K562 (cell line): ENCODE results near the gene PLP2. TPM values are rescaled to one million over a fixed set of nuclear protein-coding genes. Genes with fewer than 3 reads are reported as not detected.

Experiments used
- E2F5 ChIP-seq: sonication (generic); formaldehyde crosslinking; IDR thresholded peaks from 2 replicates; pipeline ENCODE4 v1.8.0; 2022; ENCODE audit warnings: mild to moderate bottlenecking, missing genetic modification reagents
- EWSR1 ChIP-seq: fragments of 450-650 bp; IDR thresholded peaks from 2 replicates; pipeline ENCODE4 v1.6.1; 2018; ENCODE audit warnings: borderline replicate concordance, mild to moderate bottlenecking, low read depth, moderate library complexity; ENCODE audit not compliant: partially characterized antibody
- FOXK2 ChIP-seq, 2 experiments: fragments of 450-650 bp; IDR thresholded peaks in 1 of 2; conservative IDR thresholded peaks in 1 of 2; 2 replicates each; pipeline ENCODE4 v1.6.1; 2016; ENCODE audit warnings: low read depth in 2 of 2, mild to moderate bottlenecking in 1 of 2
- JUND ChIP-seq, 2 experiments: IDR thresholded peaks; 2 replicates in 1 of 2; 3 replicates in 1 of 2; pipeline ENCODE4 v1.6.1; 2011; ENCODE audit warnings: borderline replicate concordance in 2 of 2, low read depth in 2 of 2, low read length in 2 of 2, improper control_type of control experiment in 1 of 2, missing biosample characterization in 1 of 2, missing genetic modification characterization in 1 of 2, missing genetic modification reagents in 1 of 2
- KHSRP ChIP-seq: fragments of 450-650 bp; IDR thresholded peaks from 2 replicates; pipeline ENCODE4 v1.6.1; 2017
- MTA3 ChIP-seq: fragments of 450-650 bp; formaldehyde crosslinking; IDR thresholded peaks from 2 replicates; pipeline ENCODE4 v1.6.1; 2017; ENCODE audit warnings: mild to moderate bottlenecking, borderline replicate concordance
- NFXL1 ChIP-seq: fragments of 450-650 bp; formaldehyde crosslinking; IDR thresholded peaks from 2 replicates; pipeline ENCODE4 v1.4.0; 2021; ENCODE audit warnings: mild to moderate bottlenecking
- NRF1 ChIP-seq, 2 experiments: fragments of 450-650 bp; IDR thresholded peaks in 1 of 2; conservative IDR thresholded peaks in 1 of 2; 2 replicates each; pipeline ENCODE4 v1.6.1; 2014; ENCODE audit warnings: mild to moderate bottlenecking in 2 of 2
- TAL1 ChIP-seq: fragments of 450-650 bp; IDR thresholded peaks from 2 replicates; pipeline ENCODE4 v1.6.1; 2016; ENCODE audit warnings: mild to moderate bottlenecking
- TEAD1 ChIP-seq, 2 experiments: fragments of 450-650 bp in 1 of 2; sonication (generic) in 1 of 2; formaldehyde crosslinking; IDR thresholded peaks; 2 replicates each; pipeline versions ENCODE4 v1.4.0 to v1.8.0; 2020 to 2022; ENCODE audit warnings: mild to moderate bottlenecking in 2 of 2, missing genetic modification reagents in 1 of 2
- ZSCAN32 ChIP-seq: fragments of 450-650 bp; formaldehyde crosslinking; IDR thresholded peaks from 2 replicates; pipeline ENCODE4 v1.4.0; 2020; ENCODE audit warnings: mild to moderate bottlenecking, moderate library complexity
- polyA plus RNA-seq, 8 experiments: library from polyadenylated mRNA; depleted of rRNA in 4 of 8; stranded (reverse) in 5 of 8; unstranded in 3 of 8; fragments of >200 nt; fragmentation: Nextera tagmentation in 2 of 8; fragmentation: Illumina TruSeq in 1 of 8; extraction: Ambion mirVana in 2 of 8; extraction: Trizol in 1 of 8; gene quantifications; 2 replicates each; pipeline versions ENCODE4 v1.2.1 to v1.2.3, GENCODE V29; 2011 to 2014; ENCODE audit warnings: inconsistent platforms in 1 of 8, missing spikeins in 1 of 8
- total RNA-seq, 7 experiments: library from RNA; depleted of rRNA in 6 of 7; stranded (reverse); fragments of >200 nt in 6 of 7; fragmentation: Illumina TruSeq in 2 of 7; extraction: Trizol in 2 of 7; gene quantifications; 2 replicates each; pipeline versions ENCODE4 v1.2.1 to v1.2.3, GENCODE V29; 2011 to 2021; ENCODE audit warnings: low replicate concordance in 1 of 7
- TF ChIP-seq, protein P1 (sequence below): fragments of 450-650 bp; IDR thresholded peaks from 2 replicates; pipeline ENCODE4 v1.6.1; 2016; ENCODE audit warnings: mild to moderate bottlenecking
- TF ChIP-seq, protein P2 (sequence below), 2 experiments: fragments of 450-650 bp in 1 of 2; sonication (generic) in 1 of 2; formaldehyde crosslinking in 1 of 2; IDR thresholded peaks; 2 replicates each; pipeline versions ENCODE4 v1.7.1 to v1.9.0; 2016 to 2022; ENCODE audit warnings: inconsistent platforms in 1 of 2, mild to moderate bottlenecking in 1 of 2, missing genetic modification reagents in 1 of 2

The PLP2 gene
- total and polyA plus RNA-seq, 9 of the 15 experiments (the other 6 are each of a cell fraction or from before 2014, with no cell fraction given) = 34.7 to 236 (median 112) TPM

- peak; percentile 52 to 63; a peak in 2 of 4 replicates for TF ChIP-seq FOXK2 (conservative IDR thresholded peaks at IDR 0.05 in 1 of 2, IDR thresholded peaks at IDR 0.05 in 1 of 2; ENCODE audit: low read depth in 2 of 2)
- peak; percentile 78 for TF ChIP-seq JUND (IDR thresholded peaks at IDR 0.05; ENCODE audit: borderline replicate concordance, low read depth, low read length)
- peak; percentile 52; the same call in 2 of the 3 replicates for TF ChIP-seq JUND (tag; IDR thresholded peaks at IDR 0.05; ENCODE audit: borderline replicate concordance, low read depth, low read length)
- TF ChIP-seq ZSCAN32 = no peak
- TF ChIP-seq TEAD1 (CRISPR knock-in tag; IDR thresholded peaks at IDR 0.05) = peak in 1 of 2 experiments; percentile 65; a peak in 1 of 4 replicates
- no peak for TF ChIP-seq TAL1
- no peak for TF ChIP-seq NFXL1
- TF ChIP-seq, protein P1, sequence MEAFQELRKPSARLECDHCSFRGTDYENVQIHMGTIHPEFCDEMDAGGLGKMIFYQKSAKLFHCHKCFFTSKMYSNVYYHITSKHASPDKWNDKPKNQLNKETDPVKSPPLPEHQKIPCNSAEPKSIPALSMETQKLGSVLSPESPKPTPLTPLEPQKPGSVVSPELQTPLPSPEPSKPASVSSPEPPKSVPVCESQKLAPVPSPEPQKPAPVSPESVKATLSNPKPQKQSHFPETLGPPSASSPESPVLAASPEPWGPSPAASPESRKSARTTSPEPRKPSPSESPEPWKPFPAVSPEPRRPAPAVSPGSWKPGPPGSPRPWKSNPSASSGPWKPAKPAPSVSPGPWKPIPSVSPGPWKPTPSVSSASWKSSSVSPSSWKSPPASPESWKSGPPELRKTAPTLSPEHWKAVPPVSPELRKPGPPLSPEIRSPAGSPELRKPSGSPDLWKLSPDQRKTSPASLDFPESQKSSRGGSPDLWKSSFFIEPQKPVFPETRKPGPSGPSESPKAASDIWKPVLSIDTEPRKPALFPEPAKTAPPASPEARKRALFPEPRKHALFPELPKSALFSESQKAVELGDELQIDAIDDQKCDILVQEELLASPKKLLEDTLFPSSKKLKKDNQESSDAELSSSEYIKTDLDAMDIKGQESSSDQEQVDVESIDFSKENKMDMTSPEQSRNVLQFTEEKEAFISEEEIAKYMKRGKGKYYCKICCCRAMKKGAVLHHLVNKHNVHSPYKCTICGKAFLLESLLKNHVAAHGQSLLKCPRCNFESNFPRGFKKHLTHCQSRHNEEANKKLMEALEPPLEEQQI = no peak
- TF ChIP-seq, protein P2, sequence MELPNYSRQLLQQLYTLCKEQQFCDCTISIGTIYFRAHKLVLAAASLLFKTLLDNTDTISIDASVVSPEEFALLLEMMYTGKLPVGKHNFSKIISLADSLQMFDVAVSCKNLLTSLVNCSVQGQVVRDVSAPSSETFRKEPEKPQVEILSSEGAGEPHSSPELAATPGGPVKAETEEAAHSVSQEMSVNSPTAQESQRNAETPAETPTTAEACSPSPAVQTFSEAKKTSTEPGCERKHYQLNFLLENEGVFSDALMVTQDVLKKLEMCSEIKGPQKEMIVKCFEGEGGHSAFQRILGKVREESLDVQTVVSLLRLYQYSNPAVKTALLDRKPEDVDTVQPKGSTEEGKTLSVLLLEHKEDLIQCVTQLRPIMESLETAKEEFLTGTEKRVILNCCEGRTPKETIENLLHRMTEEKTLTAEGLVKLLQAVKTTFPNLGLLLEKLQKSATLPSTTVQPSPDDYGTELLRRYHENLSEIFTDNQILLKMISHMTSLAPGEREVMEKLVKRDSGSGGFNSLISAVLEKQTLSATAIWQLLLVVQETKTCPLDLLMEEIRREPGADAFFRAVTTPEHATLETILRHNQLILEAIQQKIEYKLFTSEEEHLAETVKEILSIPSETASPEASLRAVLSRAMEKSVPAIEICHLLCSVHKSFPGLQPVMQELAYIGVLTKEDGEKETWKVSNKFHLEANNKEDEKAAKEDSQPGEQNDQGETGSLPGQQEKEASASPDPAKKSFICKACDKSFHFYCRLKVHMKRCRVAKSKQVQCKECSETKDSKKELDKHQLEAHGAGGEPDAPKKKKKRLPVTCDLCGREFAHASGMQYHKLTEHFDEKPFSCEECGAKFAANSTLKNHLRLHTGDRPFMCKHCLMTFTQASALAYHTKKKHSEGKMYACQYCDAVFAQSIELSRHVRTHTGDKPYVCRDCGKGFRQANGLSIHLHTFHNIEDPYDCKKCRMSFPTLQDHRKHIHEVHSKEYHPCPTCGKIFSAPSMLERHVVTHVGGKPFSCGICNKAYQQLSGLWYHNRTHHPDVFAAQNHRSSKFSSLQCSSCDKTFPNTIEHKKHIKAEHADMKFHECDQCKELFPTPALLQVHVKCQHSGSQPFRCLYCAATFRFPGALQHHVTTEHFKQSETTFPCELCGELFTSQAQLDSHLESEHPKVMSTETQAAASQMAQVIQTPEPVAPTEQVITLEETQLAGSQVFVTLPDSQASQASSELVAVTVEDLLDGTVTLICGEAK (IDR thresholded peaks at IDR 0.05) = no peak
- TF ChIP-seq, protein P2 (CRISPR knock-in tag; IDR thresholded peaks at IDR 0.05) = 0 out of 2 replicates have a peak, but pooled peaks have one; percentile 36
- TF ChIP-seq EWSR1 = no peak
- TF ChIP-seq NRF1 (conservative IDR thresholded peaks at IDR 0.05 in 1 of 2, IDR thresholded peaks at IDR 0.05 in 1 of 2) = peak; percentile 93 to 94
- 0 out of 2 replicates have a peak, but pooled peaks have one; percentile 35 for TF ChIP-seq E2F5 (CRISPR knock-in tag)
- no peak for TF ChIP-seq MTA3
- TF ChIP-seq KHSRP = no peak
Measured at GRCh38 chrX:49155900-49156837, 15.5 kb upstream of the PLP2 start (continued).
